Endodermal cell (in vitro differentiated cells): ENCODE results near the gene NAPB. TPM values are rescaled to one million over a fixed set of nuclear protein-coding genes. Genes with fewer than 3 reads are reported as not detected.

Source experiments
- DNase-seq: peaks from one replicate; pipeline ENCODE4 v3.0.0-alpha.2; 2017
- H3K27ac ChIP-seq: 2 replicates; pipeline ENCODE4 v1.5.1; 2013; ENCODE audit warnings: mild to moderate bottlenecking, low read depth, low read length, moderate library complexity
- H3K27me3 ChIP-seq: 2 replicates; pipeline ENCODE4 v1.6.1; 2013; ENCODE audit warnings: mild to moderate bottlenecking, low read length, moderate library complexity; ENCODE audit not compliant: insufficient read depth, control insufficient read depth, poor library complexity, severe bottlenecking
- H3K36me3 ChIP-seq: 2 replicates; pipeline ENCODE4 v1.7.0; 2013; ENCODE audit warnings: mild to moderate bottlenecking, low read length, moderate library complexity; ENCODE audit not compliant: control insufficient read depth, insufficient read depth
- H3K4me1 ChIP-seq: one replicate; pipeline ENCODE4 v1.7.0; 2013; ENCODE audit warnings: low read length; ENCODE audit not compliant: control insufficient read depth, insufficient read depth
- H3K4me3 ChIP-seq: 2 replicates; pipeline ENCODE4 v1.5.1; 2013; ENCODE audit warnings: mild to moderate bottlenecking, low read length, moderate library complexity
- H3K9ac ChIP-seq: 2 replicates; pipeline ENCODE4 v1.6.1; 2013; ENCODE audit warnings: mild to moderate bottlenecking, low read length, moderate library complexity; ENCODE audit not compliant: poor library complexity, severe bottlenecking; ENCODE audit errors: extremely low read depth
- H3K9me3 ChIP-seq: 2 replicates; pipeline ENCODE4 v1.6.1; 2013; ENCODE audit warnings: mild to moderate bottlenecking, low read length, moderate library complexity; ENCODE audit not compliant: control insufficient read depth
- H3K27ac Mint-ChIP-seq: 2 replicates; pipeline ENCODE4 v1.8.0; 2020; ENCODE audit warnings: mixed read lengths
- H3K27me3 Mint-ChIP-seq: 2 replicates; pipeline ENCODE4 v1.8.0; 2021; ENCODE audit warnings: mild to moderate bottlenecking, mixed read lengths; ENCODE audit not compliant: insufficient read depth
- H3K36me3 Mint-ChIP-seq: 2 replicates; pipeline ENCODE4 v1.8.0; 2020; ENCODE audit warnings: low read depth, mixed read lengths
- H3K4me1 Mint-ChIP-seq: 2 replicates; pipeline ENCODE4 v1.8.0; 2020; ENCODE audit warnings: mixed read lengths
- H3K4me3 Mint-ChIP-seq: 2 replicates; pipeline ENCODE4 v1.8.0; 2020; ENCODE audit warnings: mild to moderate bottlenecking, moderate library complexity, mixed read lengths
- H3K9me3 Mint-ChIP-seq: 2 replicates; pipeline ENCODE4 v1.8.0; 2020; ENCODE audit warnings: mild to moderate bottlenecking, mixed read lengths
- WGBS, 2 experiments: methylation state at CpG; one replicate each; pipeline versions ENCODE4 v1.1.5 to v1.1.7; 2013; ENCODE audit warnings: missing lambda C conversion rate in 2 of 2, mixed read lengths in 1 of 2; ENCODE audit not compliant: insufficient coverage in 1 of 2, insufficient read length in 1 of 2; 5-methylcytosine and 5-hydroxymethylcytosine counted together
- total RNA-seq, 2 donors: library from RNA; stranded (reverse); fragmentation: NEBNext Ultra II Directional in 1 of 2; extraction: Animal tissue kit (Norgen Biotek cat#: 25700) in 1 of 2; gene quantifications; 2 replicates in 1 of 2; 3 replicates in 1 of 2; pipeline ENCODE4 v1.2.1, GENCODE V29; 2021
- TF ChIP-seq, protein P1 (sequence below): fragments of 200-600 bp; sonication (generic); conservative IDR thresholded peaks from 2 replicates; pipeline ENCODE4 v1.5.0; 2021; ENCODE audit warnings: antibody characterized with exemption, mild to moderate bottlenecking

The NAPB gene
- total RNA-seq, 2 donors from 2014 or later = 15.7 to 16.5 TPM

DNA sequence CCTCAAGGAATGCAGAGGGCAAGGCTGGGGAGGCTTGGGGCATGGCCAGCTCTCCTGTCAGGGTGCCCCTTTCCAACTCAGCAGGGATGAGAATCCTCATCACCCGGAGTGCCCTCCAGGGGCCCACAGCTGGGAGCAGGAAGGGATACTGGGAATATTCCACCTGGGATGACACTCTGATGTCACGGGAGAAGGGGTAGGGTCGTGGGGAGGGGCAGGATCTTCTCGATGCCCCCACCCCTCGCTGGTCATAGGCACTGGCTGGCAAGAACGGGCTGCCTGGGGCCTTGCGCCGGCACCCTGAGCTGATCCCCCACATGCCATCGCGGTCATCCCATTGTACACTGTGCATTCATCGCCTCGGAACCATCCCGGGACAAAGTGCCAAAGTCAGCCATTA is 81.3 kb downstream of the NAPB start:
- WGBS, 2 experiments = 80 to 87% methylated on average over 12 to 13 of the region's 13 CpGs
- Mint-ChIP-seq H3K27me3 (no peaks in the 10 kb centered on the region), H3K36me3 (no peaks in the 10 kb centered on the region), H3K4me1 (peaks cover 6% of the 10 kb centered on the region), H3K9me3 (peaks cover 2% of the 10 kb centered on the region), H3K4me3 (no peak overlapping the region), H3K27ac (no peak overlapping the region)
- Histone ChIP-seq H3K4me3 (no peak overlapping the region), H3K9me3 (no peaks in the 10 kb centered on the region), H3K9ac (no peak overlapping the region), H3K36me3 (no peaks in the 10 kb centered on the region), H3K27ac (no peak overlapping the region), H3K27me3 (no peaks in the 10 kb centered on the region), H3K4me1 (no peaks in the 10 kb centered on the region)
- no peak for DNase-seq
- TF ChIP-seq, protein P1, sequence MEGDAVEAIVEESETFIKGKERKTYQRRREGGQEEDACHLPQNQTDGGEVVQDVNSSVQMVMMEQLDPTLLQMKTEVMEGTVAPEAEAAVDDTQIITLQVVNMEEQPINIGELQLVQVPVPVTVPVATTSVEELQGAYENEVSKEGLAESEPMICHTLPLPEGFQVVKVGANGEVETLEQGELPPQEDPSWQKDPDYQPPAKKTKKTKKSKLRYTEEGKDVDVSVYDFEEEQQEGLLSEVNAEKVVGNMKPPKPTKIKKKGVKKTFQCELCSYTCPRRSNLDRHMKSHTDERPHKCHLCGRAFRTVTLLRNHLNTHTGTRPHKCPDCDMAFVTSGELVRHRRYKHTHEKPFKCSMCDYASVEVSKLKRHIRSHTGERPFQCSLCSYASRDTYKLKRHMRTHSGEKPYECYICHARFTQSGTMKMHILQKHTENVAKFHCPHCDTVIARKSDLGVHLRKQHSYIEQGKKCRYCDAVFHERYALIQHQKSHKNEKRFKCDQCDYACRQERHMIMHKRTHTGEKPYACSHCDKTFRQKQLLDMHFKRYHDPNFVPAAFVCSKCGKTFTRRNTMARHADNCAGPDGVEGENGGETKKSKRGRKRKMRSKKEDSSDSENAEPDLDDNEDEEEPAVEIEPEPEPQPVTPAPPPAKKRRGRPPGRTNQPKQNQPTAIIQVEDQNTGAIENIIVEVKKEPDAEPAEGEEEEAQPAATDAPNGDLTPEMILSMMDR = no peak

DNA sequence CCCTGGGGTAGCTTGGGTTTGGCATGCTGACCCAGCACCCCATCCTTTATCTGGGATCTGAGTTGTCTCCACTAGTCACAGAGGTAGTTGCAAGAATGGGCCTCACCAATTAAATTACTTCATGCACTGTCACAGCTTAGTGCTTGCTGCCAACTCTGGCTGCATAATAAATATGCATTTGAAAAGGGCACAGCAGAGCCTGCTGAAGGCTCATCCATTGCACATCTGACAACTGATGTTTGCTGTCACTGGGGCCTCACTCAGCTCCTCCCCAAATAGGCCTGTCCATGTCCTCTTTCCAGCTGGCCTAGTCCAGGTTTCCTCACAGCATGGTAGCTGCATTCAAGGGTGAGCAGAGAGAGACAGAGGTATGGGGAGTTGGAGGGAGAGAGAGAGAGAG is 84.0 kb downstream of the NAPB start:
- Mint-ChIP-seq H3K4me1 (peaks cover 6% of the 10 kb centered on the region), H3K36me3 (no peaks in the 10 kb centered on the region), H3K27me3 (no peaks in the 10 kb centered on the region), H3K4me3 (no peak overlapping the region), H3K27ac (no peak overlapping the region), H3K9me3 (no peaks in the 10 kb centered on the region)
- no peaks in the 10 kb centered on the region for H3K27me3 ChIP-seq
- no peaks in the 10 kb centered on the region for H3K9me3 ChIP-seq
- no peaks in the 10 kb centered on the region for H3K36me3 ChIP-seq
- H3K27ac ChIP-seq = no peak overlapping the region
- no peak for DNase-seq
- H3K4me3 ChIP-seq = no peak overlapping the region
- H3K9ac ChIP-seq = no peak overlapping the region
- no peaks in the 10 kb centered on the region for H3K4me1 ChIP-seq
- TF ChIP-seq, protein P1 = no peak

- TF ChIP-seq, protein P1 = no peak
- Histone ChIP-seq H3K27ac (no peak overlapping the region), H3K4me1 (no peaks in the 10 kb centered on the region), H3K36me3 (no peaks in the 10 kb centered on the region), H3K27me3 (no peaks in the 10 kb centered on the region), H3K9ac (no peak overlapping the region), H3K4me3 (no peak overlapping the region), H3K9me3 (no peaks in the 10 kb centered on the region)
- WGBS, 2 experiments = 96% methylated on average over 5 of the region's 5 CpGs
- Mint-ChIP-seq H3K27me3 (no peaks in the 10 kb centered on the region), H3K9me3 (no peaks in the 10 kb centered on the region), H3K4me3 (no peak overlapping the region), H3K4me1 (peaks cover 6% of the 10 kb centered on the region), H3K36me3 (no peaks in the 10 kb centered on the region), H3K27ac (no peak overlapping the region)
- no peak for DNase-seq
These were observed 84.8 kb downstream of the NAPB start for GRCh38 chr20:23336476-23336875.
